HepG2 (cell line): ENCODE results near the gene RNF208. TPM values are rescaled to one million over a fixed set of nuclear protein-coding genes. Genes with fewer than 3 reads are reported as not detected.

ENCODE experiments used
- ATAC-seq: fragments of 200-7000 bp; cut with Tn5 transposase; 3 replicates; pipeline ENCODE4 v1.9.1; 2020; ENCODE audit warnings: mild to moderate bottlenecking, moderate library complexity
- BruUV-seq: library from RNA; stranded (reverse); fragments of 400-500 nt; replicated peaks from 2 replicates; lab custom pipeline; 2021; lab: Mats Ljungman, UMichigan
- CTCF ChIA-PET: fragments of 300-600 bp; formaldehyde crosslinking; extraction: SDS; loops from one replicate; lab custom pipeline; 2021; ENCODE audit warnings: low total read pairs, inconsistent platforms, low intra/inter-chr PET ratio; lab: Yijun Ruan, JAX
- POLR2A ChIA-PET: fragments of 350-600 bp; sonication (Branson Sonifier 250); formaldehyde crosslinking; loops from one replicate; lab custom pipeline; 2020; ENCODE audit warnings: antibody characterized with exemption, inconsistent platforms; lab: Yijun Ruan, JAX
- DNase-seq: peaks from one replicate; pipeline ENCODE4 v3.0.0-alpha.2; 2015; ENCODE audit warnings: low spot score
- FAIRE-seq: peaks from 3 replicates; lab custom pipeline; 2011; peaks lifted over from hg19 to GRCh38; lab: Jason Lieb, UNC
- H2AFZ ChIP-seq: one replicate; pipeline ENCODE4 v1.6.1; 2011; ENCODE audit warnings: low read length, inconsistent platforms
- H3K27ac ChIP-seq: fragments of 300-600 bp; 3 replicates; pipeline ENCODE4 v1.8.0; 2011; ENCODE audit warnings: mixed run types, mild to moderate bottlenecking, mixed read lengths, low read length, inconsistent platforms; ENCODE audit not compliant: insufficient read depth; ENCODE audit errors: extremely low read length
- H3K27me3 ChIP-seq, 2 experiments: fragments of 200-600 bp in 1 of 2; 2 replicates in 1 of 2; 3 replicates in 1 of 2; pipeline versions ENCODE4 v1.6.0 to v1.8.0; 2011; ENCODE audit warnings: low read length in 2 of 2, mild to moderate bottlenecking in 2 of 2, moderate library complexity in 2 of 2, inconsistent platforms in 1 of 2; ENCODE audit not compliant: insufficient read depth in 2 of 2, control insufficient read depth in 1 of 2
- H3K36me3 ChIP-seq, 2 experiments: fragments of 200-600 bp in 1 of 2; replicated peaks in 1 of 2; 2 replicates in 1 of 2; 3 replicates in 1 of 2; pipeline versions ENCODE4 v1.5.1 to v1.8.0; 2011; ENCODE audit warnings: low read length in 2 of 2, inconsistent platforms in 1 of 2; ENCODE audit not compliant: insufficient read depth in 2 of 2, control insufficient read depth in 1 of 2
- H3K4me1 ChIP-seq: 2 replicates; pipeline ENCODE4 v1.5.1; 2012; ENCODE audit warnings: low read length, inconsistent platforms; ENCODE audit not compliant: insufficient read depth
- H3K4me2 ChIP-seq: 2 replicates; pipeline ENCODE4 v1.6.0; 2011; ENCODE audit warnings: low read depth, low read length, inconsistent platforms
- H3K4me3 ChIP-seq, 3 experiments: fragments of 200-600 bp in 1 of 3; sonication (generic), shearing (Covaris generic) in 1 of 3; replicated peaks in 1 of 3; 2 replicates each; pipeline ENCODE4 v1.5.1; 2011 to 2016; ENCODE audit warnings: low read length in 3 of 3, inconsistent platforms in 2 of 3, low read depth in 2 of 3, mild to moderate bottlenecking in 2 of 3, control low read depth in 1 of 3, mixed read lengths in 1 of 3; ENCODE audit not compliant: insufficient read depth in 1 of 3
- H3K79me2 ChIP-seq: one replicate; pipeline ENCODE4 v1.6.1; 2011; ENCODE audit warnings: low read length, inconsistent platforms; ENCODE audit not compliant: insufficient read depth
- H3K9ac ChIP-seq: 2 replicates; pipeline ENCODE4 v1.6.0; 2011; ENCODE audit warnings: mild to moderate bottlenecking, low read depth, low read length, inconsistent platforms; ENCODE audit not compliant: insufficient read depth
- H3K9me3 ChIP-seq: 2 replicates; pipeline ENCODE4 v1.5.1; 2012; ENCODE audit warnings: mild to moderate bottlenecking, low read length
- H4K20me1 ChIP-seq: 2 replicates; pipeline ENCODE4 v1.6.0; 2011; ENCODE audit warnings: inconsistent platforms, mild to moderate bottlenecking, low read length, moderate library complexity; ENCODE audit not compliant: insufficient read depth
- AGO2 ChIP-seq: fragments of 200-400 bp; formaldehyde crosslinking; optimal IDR thresholded peaks from 2 replicates; pipeline ENCODE3; 2017; ENCODE audit warnings: mild to moderate bottlenecking, low read depth, low read length, moderate library complexity
- HNRNPL ChIP-seq: fragments of 200-400 bp; formaldehyde crosslinking; IDR thresholded peaks from 2 replicates; pipeline ENCODE4 v1.6.1; 2017; ENCODE audit warnings: mild to moderate bottlenecking, low read depth, low read length
- SALL1 ChIP-seq: sonication (generic); formaldehyde crosslinking; IDR thresholded peaks from 2 replicates; pipeline ENCODE4 v1.8.0; 2022; ENCODE audit warnings: mild to moderate bottlenecking, missing genetic modification reagents
- SALL2 ChIP-seq: sonication (generic); formaldehyde crosslinking; IDR thresholded peaks from 2 replicates; pipeline ENCODE4 v1.8.1; 2023; ENCODE audit warnings: mild to moderate bottlenecking, missing genetic modification reagents, inconsistent platforms
- TAF1 ChIP-seq: sonication (generic); formaldehyde crosslinking; IDR thresholded peaks from 2 replicates; pipeline ENCODE4 v1.4.0; 2020; ENCODE audit warnings: missing genetic modification reagents
- ZBTB38 ChIP-seq: sonication (generic); formaldehyde crosslinking; IDR thresholded peaks from 2 replicates; pipeline ENCODE4 v1.5.1; 2020; ENCODE audit warnings: mild to moderate bottlenecking, missing genetic modification reagents
- ZBTB7B ChIP-seq: sonication (generic); formaldehyde crosslinking; IDR thresholded peaks from 2 replicates; pipeline ENCODE4 v1.4.0; 2020; ENCODE audit warnings: missing genetic modification reagents
- WGBS: methylation state at CpG from one replicate; pipeline ENCODE4 v1.1.6; 2017; ENCODE audit warnings: low lambda C conversion rate; 5-methylcytosine and 5-hydroxymethylcytosine counted together
- in situ Hi-C: cut with HindIII; loops from 2 replicates; pipeline ENCODE4 v1.10.0; 2017; ENCODE audit warnings: low pct_unique_long_range_greater_than_20kb; ENCODE audit not compliant: extremely low pct_ligation_motif_present
- intact Hi-C: fragments of 100-400 bp; cut with micrococcal nuclease; formaldehyde crosslinking; loops from one replicate; pipeline ENCODE4 v1.10.0; 2022; ENCODE audit not compliant: unreplicated experiment
- polyA plus RNA-seq, 8 experiments: library from polyadenylated mRNA; depleted of rRNA in 3 of 8; stranded (reverse) in 7 of 8; unstranded in 1 of 8; fragments of >200 nt; fragmentation: Illumina TruSeq in 4 of 8; extraction: Trizol in 4 of 8; gene quantifications; 2 replicates each; pipeline versions ENCODE4 v1.2.1 to v1.2.3, GENCODE V29; 2011 to 2016; ENCODE audit warnings: low read depth in 4 of 8, missing spikeins in 1 of 8, mixed read lengths in 1 of 8; ENCODE audit not compliant: insufficient read depth in 1 of 8
- total RNA-seq, 5 experiments: library from RNA; depleted of rRNA; stranded (reverse); fragments of >200 nt; fragmentation: Illumina TruSeq; extraction: Trizol; gene quantifications; 2 replicates each; pipeline ENCODE4 v1.2.3, GENCODE V29; 2016; ENCODE audit warnings: low read depth in 1 of 5
- TF ChIP-seq, protein P1 (sequence below): IDR thresholded peaks from 2 replicates; pipeline ENCODE4 v1.6.1; 2012; ENCODE audit warnings: inconsistent platforms
- TF ChIP-seq, protein P2 (sequence below): sonication (generic); formaldehyde crosslinking; IDR thresholded peaks from 2 replicates; pipeline ENCODE4 v1.4.0; 2020; ENCODE audit warnings: missing genetic modification reagents

Gene RNF208
- total and polyA plus RNA-seq, 2 of the 13 experiments (the other 11 are each of a cell fraction or from before 2014, with no cell fraction given), result 1.6 to 2.1 TPM

DNA sequence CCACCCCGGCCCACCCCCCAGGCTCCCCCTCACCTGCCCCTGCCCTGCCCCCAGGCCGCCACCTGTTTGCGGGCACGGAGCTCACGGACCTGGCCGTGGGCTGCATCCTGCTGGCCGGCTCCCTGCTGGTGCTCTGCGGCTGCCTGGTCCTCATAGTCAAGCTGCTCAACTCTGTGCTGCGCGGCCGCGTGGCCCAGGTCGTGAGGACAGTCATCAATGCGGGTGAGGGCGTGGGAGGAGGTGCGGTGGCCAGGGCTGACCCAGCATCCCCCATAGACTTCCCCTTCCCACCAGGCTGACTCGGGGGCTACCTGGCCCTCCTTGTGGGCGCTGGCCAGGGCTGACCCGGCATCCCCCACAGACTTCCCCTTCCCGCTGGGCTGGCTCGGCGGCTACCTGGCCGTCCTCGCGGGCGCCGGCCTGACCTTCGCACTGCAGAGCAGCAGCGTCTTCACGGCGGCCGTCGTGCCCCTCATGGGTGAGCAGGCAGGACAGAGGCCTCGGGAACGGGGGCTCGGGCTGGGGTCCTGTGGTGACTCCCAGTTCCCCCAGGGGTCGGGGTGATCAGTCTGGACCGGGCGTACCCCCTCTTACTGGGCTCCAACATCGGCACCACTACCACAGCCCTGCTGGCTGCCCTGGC lies 12.1 kb upstream of the RNF208 start (continued):
- TF ChIP-seq SALL1 (CRISPR knock-in tag) (0 out of 2 replicates have a peak, but pooled peaks have one; percentile 24), SALL2 (no peak), ZBTB7B (CRISPR knock-in tag) (peak; percentile 31; the same call in 1 of the 2 replicates)
- TF ChIP-seq, all 625 proteins: peak for 41

DNA sequence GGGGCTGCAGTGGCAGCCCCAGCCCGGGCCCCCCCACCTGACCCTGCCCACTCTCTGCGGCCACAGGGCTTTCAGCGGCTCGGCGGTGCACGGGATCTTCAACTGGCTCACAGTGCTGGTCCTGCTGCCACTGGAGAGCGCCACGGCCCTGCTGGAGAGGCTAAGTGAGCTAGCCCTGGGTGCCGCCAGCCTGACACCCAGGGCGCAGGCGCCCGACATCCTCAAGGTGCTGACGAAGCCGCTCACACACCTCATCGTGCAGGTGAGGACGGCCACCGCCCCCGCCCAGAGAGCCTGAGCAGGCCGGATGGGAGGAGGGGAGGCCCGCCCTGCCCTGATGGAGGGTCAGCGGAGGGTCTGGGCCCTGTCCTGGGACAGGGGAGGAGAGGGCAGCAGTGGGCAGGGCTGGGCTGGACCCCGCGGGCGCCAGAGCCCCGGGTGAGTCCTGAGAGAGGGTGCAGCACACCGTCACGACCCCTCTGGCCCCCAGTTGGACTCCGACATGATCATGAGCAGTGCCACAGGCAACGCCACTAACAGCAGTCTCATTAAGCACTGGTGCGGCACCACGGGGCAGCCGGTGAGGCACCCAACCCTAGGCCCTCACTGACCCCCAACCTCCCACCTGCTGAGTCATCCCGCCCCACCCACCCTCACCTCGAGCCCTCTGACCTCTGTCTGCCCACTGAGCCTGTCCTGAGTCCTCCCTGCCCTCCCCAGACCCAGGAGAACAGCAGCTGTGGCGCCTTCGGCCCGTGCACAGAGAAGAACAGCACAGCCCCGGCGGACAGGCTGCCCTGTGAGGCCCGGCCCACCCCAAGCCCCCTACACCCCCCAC lies 11.3 kb upstream of the RNF208 start:
- peak overlapping the region in 2 of 3 experiments; percentile 39 to 67; a peak in 3 of 6 replicates for H3K4me3 ChIP-seq
- whole genome bisulfite sequencing, result no CpG with 5 or more reads among the region's 40 CpGs
- TF ChIP-seq, protein P1, sequence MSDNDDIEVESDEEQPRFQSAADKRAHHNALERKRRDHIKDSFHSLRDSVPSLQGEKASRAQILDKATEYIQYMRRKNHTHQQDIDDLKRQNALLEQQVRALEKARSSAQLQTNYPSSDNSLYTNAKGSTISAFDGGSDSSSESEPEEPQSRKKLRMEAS, result no peak
- peak; percentile 29 for TF ChIP-seq AGO2
- TF ChIP-seq, protein P2, sequence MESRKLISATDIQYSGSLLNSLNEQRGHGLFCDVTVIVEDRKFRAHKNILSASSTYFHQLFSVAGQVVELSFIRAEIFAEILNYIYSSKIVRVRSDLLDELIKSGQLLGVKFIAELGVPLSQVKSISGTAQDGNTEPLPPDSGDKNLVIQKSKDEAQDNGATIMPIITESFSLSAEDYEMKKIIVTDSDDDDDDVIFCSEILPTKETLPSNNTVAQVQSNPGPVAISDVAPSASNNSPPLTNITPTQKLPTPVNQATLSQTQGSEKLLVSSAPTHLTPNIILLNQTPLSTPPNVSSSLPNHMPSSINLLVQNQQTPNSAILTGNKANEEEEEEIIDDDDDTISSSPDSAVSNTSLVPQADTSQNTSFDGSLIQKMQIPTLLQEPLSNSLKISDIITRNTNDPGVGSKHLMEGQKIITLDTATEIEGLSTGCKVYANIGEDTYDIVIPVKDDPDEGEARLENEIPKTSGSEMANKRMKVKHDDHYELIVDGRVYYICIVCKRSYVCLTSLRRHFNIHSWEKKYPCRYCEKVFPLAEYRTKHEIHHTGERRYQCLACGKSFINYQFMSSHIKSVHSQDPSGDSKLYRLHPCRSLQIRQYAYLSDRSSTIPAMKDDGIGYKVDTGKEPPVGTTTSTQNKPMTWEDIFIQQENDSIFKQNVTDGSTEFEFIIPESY (CRISPR knock-in tag), result peak; percentile 90
- 0 out of 2 replicates have a peak, but pooled peaks have one; percentile 36 for TF ChIP-seq HNRNPL
- TF ChIP-seq ZBTB38 (CRISPR knock-in tag), result peak; percentile 58; the same call in 1 of the 2 replicates
- 0 out of 2 replicates have a peak, but pooled peaks have one; percentile 6 for TF ChIP-seq TAF1 (CRISPR knock-in tag)
- TF ChIP-seq, all 625 proteins: peak for 5
- no peak overlapping the region for H3K27ac ChIP-seq
- H2AFZ ChIP-seq, result no peak overlapping the region
- H3K27me3 ChIP-seq, result no peaks in the 10 kb centered on the region
- H4K20me1 ChIP-seq, result no peaks in the 10 kb centered on the region
- in situ Hi-C loops (no loop called here), intact Hi-C loops (no loop called here)
- H3K36me3 ChIP-seq, result no peaks in the 10 kb centered on the region
- POLR2A ChIA-PET, result interaction anchor here (1.0 to 4.1 kb wide), 4 partner anchors 9 to 43 kb away, joined by 3 to 45 read pairs (median 16); partner anchors contain the start of genes CYSRT1, NELFB and RNF208
- ATAC-seq, result no peak
- peaks cover 8% of the 10 kb centered on the region for H3K79me2 ChIP-seq
- CTCF ChIA-PET, result no interaction called here
- H3K4me2 ChIP-seq, result peak overlapping the region; percentile 25; the same call in 1 of the 2 replicates
- FAIRE-seq, result no peak
- H3K9me3 ChIP-seq, result no peaks in the 10 kb centered on the region
- H3K9ac ChIP-seq, result no peak overlapping the region
- no peak for DNase-seq
- H3K4me1 ChIP-seq, result peaks cover 67% of the 10 kb centered on the region
- no TSS peak for BruUV-seq
